ENCODE measurements around the gene UBL3. TPM values are rescaled to one million over a fixed set of nuclear protein-coding genes. Genes with fewer than 3 reads are reported as not detected.

Gene UBL3, protein sequence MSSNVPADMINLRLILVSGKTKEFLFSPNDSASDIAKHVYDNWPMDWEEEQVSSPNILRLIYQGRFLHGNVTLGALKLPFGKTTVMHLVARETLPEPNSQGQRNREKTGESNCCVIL
- total RNA-seq: 10 to 100 TPM; 18.2 to 37.5 (median 25.8) TPM

DNA sequence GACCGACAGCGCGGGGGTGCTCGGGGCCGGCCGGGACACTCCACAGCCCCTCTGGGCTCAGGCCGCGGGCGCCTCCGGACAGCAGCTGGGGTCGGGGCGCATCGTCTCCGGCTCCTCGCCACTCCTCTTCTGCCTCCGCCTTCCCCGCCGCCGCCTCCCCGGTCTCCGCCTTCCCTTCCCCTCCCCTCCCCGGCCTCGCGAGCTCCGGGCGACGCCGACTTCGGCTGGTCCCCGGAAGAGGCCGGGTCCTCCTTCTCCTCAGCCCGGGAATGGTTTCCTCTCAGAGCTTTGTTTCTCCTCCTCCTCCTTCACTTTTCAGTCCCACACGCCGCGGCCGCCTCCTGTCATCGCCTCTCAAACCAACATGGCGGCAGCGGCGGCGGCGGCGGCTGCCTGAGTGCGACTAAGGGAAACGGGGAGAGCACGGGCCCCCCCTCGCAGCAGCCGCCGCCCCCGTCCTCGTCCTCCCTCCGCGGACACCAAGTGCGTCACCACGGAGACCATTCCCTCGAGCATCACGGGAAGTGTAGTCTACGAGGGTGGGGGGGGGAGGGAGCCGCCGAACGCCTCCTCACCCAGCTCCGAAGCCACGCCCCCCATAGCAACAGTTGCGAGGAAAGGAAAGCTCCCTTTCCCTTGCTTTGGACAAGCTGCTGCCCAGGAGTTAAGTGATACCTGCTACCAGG lies at the start of gene UBL3:
UBL3 (minus strand) TSS at position 405 of the 686 bp plus-strand sequence. CDS start 1,079 bp downstream, outside the sequence.
- TF ChIP-seq, protein P1, sequence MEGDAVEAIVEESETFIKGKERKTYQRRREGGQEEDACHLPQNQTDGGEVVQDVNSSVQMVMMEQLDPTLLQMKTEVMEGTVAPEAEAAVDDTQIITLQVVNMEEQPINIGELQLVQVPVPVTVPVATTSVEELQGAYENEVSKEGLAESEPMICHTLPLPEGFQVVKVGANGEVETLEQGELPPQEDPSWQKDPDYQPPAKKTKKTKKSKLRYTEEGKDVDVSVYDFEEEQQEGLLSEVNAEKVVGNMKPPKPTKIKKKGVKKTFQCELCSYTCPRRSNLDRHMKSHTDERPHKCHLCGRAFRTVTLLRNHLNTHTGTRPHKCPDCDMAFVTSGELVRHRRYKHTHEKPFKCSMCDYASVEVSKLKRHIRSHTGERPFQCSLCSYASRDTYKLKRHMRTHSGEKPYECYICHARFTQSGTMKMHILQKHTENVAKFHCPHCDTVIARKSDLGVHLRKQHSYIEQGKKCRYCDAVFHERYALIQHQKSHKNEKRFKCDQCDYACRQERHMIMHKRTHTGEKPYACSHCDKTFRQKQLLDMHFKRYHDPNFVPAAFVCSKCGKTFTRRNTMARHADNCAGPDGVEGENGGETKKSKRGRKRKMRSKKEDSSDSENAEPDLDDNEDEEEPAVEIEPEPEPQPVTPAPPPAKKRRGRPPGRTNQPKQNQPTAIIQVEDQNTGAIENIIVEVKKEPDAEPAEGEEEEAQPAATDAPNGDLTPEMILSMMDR (IDR thresholded peaks at IDR 0.05): no peak
- TF ChIP-seq POLR2A (IDR thresholded peaks at IDR 0.05): peak in 1 of 2 donors; percentile 80
- peak; percentile 95 to 98 (median 96) for DNase-seq
- H3K9me3 ChIP-seq: no peaks in the 10 kb centered on the region
- H3K4me3 ChIP-seq: peak within 1 kb of the TSS; percentile 61 to 86 (median 76)
- no peaks in the 10 kb centered on the region for H3K27me3 ChIP-seq
- H3K4me1 ChIP-seq: peaks cover 0 to 10% (median 3%) of the 10 kb centered on the region in 4 donors
- no peaks in the 10 kb centered on the region for H3K36me3 ChIP-seq
- H3K27ac ChIP-seq: peak within 1 kb of the TSS; percentile 91 to 98 (median 94)

DNA sequence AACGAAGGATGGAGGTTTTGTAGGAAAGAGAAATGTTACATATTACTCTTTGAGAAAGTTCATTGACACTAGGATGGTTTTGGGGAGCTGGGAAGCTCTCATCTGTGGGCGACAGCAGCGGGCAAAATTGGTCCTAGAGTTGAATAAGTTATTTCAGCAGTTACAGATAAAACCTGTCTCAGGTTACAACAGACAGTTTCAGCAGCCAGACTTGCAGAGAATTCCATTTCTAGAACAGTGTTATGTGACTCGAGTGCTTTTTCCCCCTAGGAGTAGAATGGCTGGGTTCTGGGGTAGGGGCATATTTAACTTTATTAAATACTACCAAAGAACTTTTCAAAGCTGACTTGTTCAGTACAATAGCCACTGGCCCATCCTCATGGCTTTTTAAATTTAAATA lies 46.7 kb upstream of the UBL3 start:
- no peak for DNase-seq
- no peak overlapping the region for H3K27ac ChIP-seq
- H3K9me3 ChIP-seq: no peaks in the 10 kb centered on the region
- no peak overlapping the region for H3K4me3 ChIP-seq
- peaks cover 0 to 2% (median 0%) of the 10 kb centered on the region in 4 donors for H3K4me1 ChIP-seq
- H3K27me3 ChIP-seq: no peaks in the 10 kb centered on the region
- H3K36me3 ChIP-seq: no peaks in the 10 kb centered on the region
- no peak for TF ChIP-seq POLR2A (IDR thresholded peaks at IDR 0.05)
- TF ChIP-seq, protein P1 (IDR thresholded peaks at IDR 0.05): no peak

GRCh38 chr13:29893438-29893837 lies 43.0 kb upstream of the UBL3 start:
- Histone ChIP-seq H3K4me1 (no peaks in the 10 kb centered on the region), H3K27ac (no peak overlapping the region), H3K36me3 (no peaks in the 10 kb centered on the region), H3K9me3 (no peaks in the 10 kb centered on the region), H3K4me3 (no peak overlapping the region), H3K27me3 (no peaks in the 10 kb centered on the region)
- TF ChIP-seq, protein P1 (IDR thresholded peaks at IDR 0.05): no peak
- no peak for TF ChIP-seq POLR2A (IDR thresholded peaks at IDR 0.05)
- DNase-seq: no peak

DNA sequence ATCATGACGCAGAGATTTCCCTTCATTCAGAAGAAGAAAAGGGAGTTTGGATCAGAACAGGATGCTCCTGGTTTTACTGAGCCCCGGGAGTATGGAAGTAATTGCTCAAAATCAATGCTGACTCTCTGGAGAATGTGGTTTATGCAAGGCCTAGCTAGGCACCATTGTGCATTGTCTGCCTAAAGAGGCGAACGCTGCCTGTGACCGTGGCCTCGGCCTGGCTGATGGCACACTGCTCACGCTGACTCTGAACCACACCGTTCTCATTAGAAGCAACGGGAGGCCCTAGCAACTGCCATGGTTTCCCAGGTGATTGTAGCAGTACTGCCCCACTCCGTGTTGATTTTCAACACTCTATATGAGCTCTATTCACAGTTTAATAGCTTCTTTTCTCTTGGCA lies 41.7 kb upstream of the UBL3 start:
- H3K4me3 ChIP-seq: no peak overlapping the region
- TF ChIP-seq POLR2A (IDR thresholded peaks at IDR 0.05): no peak
- TF ChIP-seq, protein P1 (IDR thresholded peaks at IDR 0.05): no peak
- no peaks in the 10 kb centered on the region for H3K4me1 ChIP-seq
- H3K36me3 ChIP-seq: no peaks in the 10 kb centered on the region
- no peak for DNase-seq
- no peak overlapping the region for H3K27ac ChIP-seq
- H3K9me3 ChIP-seq: no peaks in the 10 kb centered on the region
- H3K27me3 ChIP-seq: no peaks in the 10 kb centered on the region

DNA sequence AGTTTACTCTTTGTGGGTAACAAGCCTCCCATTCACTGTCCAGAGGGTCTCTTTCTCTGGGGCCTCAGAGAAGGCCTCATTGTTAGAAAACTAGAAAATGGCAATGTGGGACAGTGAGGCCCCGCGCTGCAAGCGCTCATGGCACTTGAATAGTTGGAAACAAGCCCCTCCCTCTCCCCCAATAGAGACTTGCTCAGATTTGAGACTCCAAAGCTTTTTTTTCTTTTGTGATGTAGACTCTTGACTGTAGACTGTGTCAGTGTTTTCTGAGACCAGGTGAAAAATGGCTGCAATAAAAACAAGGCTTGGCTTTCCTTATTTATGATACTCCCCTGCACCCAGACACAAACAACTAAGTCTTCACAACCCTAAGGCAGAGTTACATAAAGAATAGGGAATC lies 38.7 kb upstream of the UBL3 start:
- TF ChIP-seq POLR2A (IDR thresholded peaks at IDR 0.05): no peak
- TF ChIP-seq, protein P1 (IDR thresholded peaks at IDR 0.05): no peak
- no peaks in the 10 kb centered on the region for H3K9me3 ChIP-seq
- H3K4me3 ChIP-seq: no peak overlapping the region
- no peaks in the 10 kb centered on the region for H3K4me1 ChIP-seq
- H3K27me3 ChIP-seq: no peaks in the 10 kb centered on the region
- no peak overlapping the region for H3K27ac ChIP-seq
- no peaks in the 10 kb centered on the region for H3K36me3 ChIP-seq
- no peak for DNase-seq

Measured in Peyer's patch (tissue), 4 donors.